WTC11 (cell line): ENCODE measurements around the gene ZFY. TPM values are rescaled to one million over a fixed set of nuclear protein-coding genes. Genes with fewer than 3 reads are reported as not detected.

Experiments used
- ATAC-seq: fragments of 200-7000 bp; cut with Tn5 transposase; 2 replicates; pipeline ENCODE4 v1.10.0; 2021; ENCODE audit warnings: mild to moderate bottlenecking, moderate library complexity
- CTCF ChIA-PET: fragments of 300-600 bp; sonication (Branson Sonifier 250); formaldehyde crosslinking; loops from one replicate; lab custom pipeline; 2021; ENCODE audit warnings: antibody characterized with exemption; lab: Charles Lee
- POLR2A ChIA-PET: fragments of 350-600 bp; sonication (Branson Sonifier 250); formaldehyde crosslinking; loops from one replicate; lab custom pipeline; 2021; ENCODE audit warnings: antibody characterized with exemption; lab: Charles Lee
- DNase-seq: peaks from one replicate; pipeline ENCODE4 v3.0.0; 2021; ENCODE audit warnings: low spot score
- H3K27ac Mint-ChIP-seq: 2 replicates; pipeline ENCODE4 v1.8.0; 2021; ENCODE audit warnings: mixed read lengths
- H3K27me3 Mint-ChIP-seq: 2 replicates; pipeline ENCODE4 v1.8.0; 2021; ENCODE audit warnings: low read depth, mild to moderate bottlenecking, moderate library complexity, mixed read lengths
- H3K36me3 Mint-ChIP-seq: 2 replicates; pipeline ENCODE4 v1.8.0; 2021; ENCODE audit warnings: mixed read lengths
- H3K4me1 Mint-ChIP-seq: 2 replicates; pipeline ENCODE4 v1.8.0; 2022; ENCODE audit warnings: mixed read lengths
- H3K4me3 Mint-ChIP-seq: 2 replicates; pipeline ENCODE4 v1.8.0; 2021; ENCODE audit warnings: mild to moderate bottlenecking, moderate library complexity, mixed read lengths
- H3K9me3 Mint-ChIP-seq: 2 replicates; pipeline ENCODE4 v1.8.0; 2021; ENCODE audit warnings: mixed read lengths
- ATF1 ChIP-seq: sonication (generic); formaldehyde crosslinking; IDR thresholded peaks from 2 replicates; pipeline ENCODE4 v1.8.1; 2023; ENCODE audit warnings: mild to moderate bottlenecking, moderate library complexity, missing genetic modification reagents
- EMX1 ChIP-seq: fragments of 250-450 bp; sonication (Bioruptor Pico); IDR thresholded peaks from 2 replicates; pipeline ENCODE4 v1.8.0; 2021; ENCODE audit warnings: mild to moderate bottlenecking
- GRHL2 ChIP-seq: fragments of 250-450 bp; sonication (Bioruptor Pico); IDR thresholded peaks from 2 replicates; pipeline ENCODE4 v1.8.0; 2022; ENCODE audit warnings: mild to moderate bottlenecking, moderate library complexity; ENCODE audit not compliant: insufficient replicate concordance, severe bottlenecking
- HMGA2 ChIP-seq: fragments of 250-450 bp; sonication (Bioruptor Pico); IDR thresholded peaks from 2 replicates; pipeline ENCODE4 v1.4.0; 2021; ENCODE audit warnings: mild to moderate bottlenecking, moderate library complexity
- KAT7 ChIP-seq: sonication (generic); formaldehyde crosslinking; IDR thresholded peaks from 2 replicates; pipeline ENCODE4 v1.8.1; 2023; ENCODE audit warnings: missing genetic modification reagents, mild to moderate bottlenecking, borderline replicate concordance
- MXD4 ChIP-seq: fragments of 250-450 bp; sonication (Bioruptor Pico); IDR thresholded peaks from 2 replicates; pipeline ENCODE4 v1.8.0; 2021; ENCODE audit warnings: mild to moderate bottlenecking, moderate library complexity, borderline replicate concordance
- PRRX2 ChIP-seq: fragments of 250-450 bp; sonication (Bioruptor Pico); IDR thresholded peaks from 2 replicates; pipeline ENCODE4 v1.8.0; 2021; ENCODE audit warnings: mild to moderate bottlenecking
- RORB ChIP-seq: fragments of 250-450 bp; sonication (Bioruptor Pico); IDR thresholded peaks from 2 replicates; pipeline ENCODE4 v1.9.0; 2021; ENCODE audit warnings: mild to moderate bottlenecking
- SMAD3 ChIP-seq: sonication (generic); formaldehyde crosslinking; IDR thresholded peaks from 2 replicates; pipeline ENCODE4 v1.8.0; 2022; ENCODE audit warnings: missing genetic modification reagents, mild to moderate bottlenecking, borderline replicate concordance
- SMAD4 ChIP-seq: sonication (generic); formaldehyde crosslinking; IDR thresholded peaks from 2 replicates; pipeline ENCODE4 v1.8.0; 2022; ENCODE audit warnings: mild to moderate bottlenecking, missing genetic modification reagents
- ZNF232 ChIP-seq: sonication (generic); formaldehyde crosslinking; IDR thresholded peaks from 2 replicates; pipeline ENCODE4 v1.8.0; 2022; ENCODE audit warnings: mild to moderate bottlenecking, missing genetic modification reagents
- ZNF396 ChIP-seq: fragments of 250-450 bp; sonication (Bioruptor Pico); IDR thresholded peaks from 2 replicates; pipeline ENCODE4 v1.8.0; 2021; ENCODE audit warnings: mild to moderate bottlenecking, moderate library complexity, borderline replicate concordance
- ZNF416 ChIP-seq: fragments of 250-450 bp; sonication (Bioruptor Pico); IDR thresholded peaks from 2 replicates; pipeline ENCODE4 v1.9.0; 2021; ENCODE audit warnings: mild to moderate bottlenecking, inconsistent platforms
- total RNA-seq: library from RNA; stranded (reverse); gene quantifications from 3 replicates; pipeline ENCODE4 v1.2.3, GENCODE V29; 2021
- TF ChIP-seq, protein P1 (sequence below): sonication (generic); formaldehyde crosslinking; IDR thresholded peaks from 2 replicates; pipeline ENCODE4 v1.8.1; 2022; ENCODE audit warnings: mild to moderate bottlenecking, moderate library complexity, missing genetic modification reagents
- TF ChIP-seq, protein P2 (sequence below): fragments of 200-600 bp; IDR thresholded peaks from 2 replicates; pipeline ENCODE4 v1.8.0; 2022; ENCODE audit warnings: antibody characterized with exemption
- TF ChIP-seq, protein P3 (sequence below): sonication (generic); formaldehyde crosslinking; IDR thresholded peaks from 2 replicates; pipeline ENCODE4 v1.8.0; 2023; ENCODE audit warnings: missing genetic modification reagents, mild to moderate bottlenecking, borderline replicate concordance
- TF ChIP-seq, protein P4 (sequence below): fragments of 250-450 bp; sonication (Bioruptor Pico); IDR thresholded peaks from 2 replicates; pipeline ENCODE4 v1.8.0; 2021; ENCODE audit warnings: mild to moderate bottlenecking
- TF ChIP-seq, protein P5 (sequence below): sonication (generic); formaldehyde crosslinking; IDR thresholded peaks from 2 replicates; pipeline ENCODE4 v1.8.0; 2022; ENCODE audit warnings: missing genetic modification reagents
- TF ChIP-seq, protein P6 (sequence below): sonication (generic); formaldehyde crosslinking; IDR thresholded peaks from 2 replicates; pipeline ENCODE4 v1.8.0; 2023; ENCODE audit warnings: missing genetic modification reagents
- TF ChIP-seq, protein P7 (sequence below): sonication (generic); formaldehyde crosslinking; IDR thresholded peaks from 2 replicates; pipeline ENCODE4 v1.8.1; 2023; ENCODE audit warnings: mild to moderate bottlenecking, missing genetic modification reagents
- TF ChIP-seq, protein P8 (sequence below): sonication (generic); formaldehyde crosslinking; IDR thresholded peaks from 2 replicates; pipeline ENCODE4 v1.8.0; 2022; ENCODE audit warnings: mild to moderate bottlenecking, missing genetic modification reagents

ZFY gene
- total RNA-seq, 1 experiment from 2014 or later, result 6.0 TPM

DNA sequence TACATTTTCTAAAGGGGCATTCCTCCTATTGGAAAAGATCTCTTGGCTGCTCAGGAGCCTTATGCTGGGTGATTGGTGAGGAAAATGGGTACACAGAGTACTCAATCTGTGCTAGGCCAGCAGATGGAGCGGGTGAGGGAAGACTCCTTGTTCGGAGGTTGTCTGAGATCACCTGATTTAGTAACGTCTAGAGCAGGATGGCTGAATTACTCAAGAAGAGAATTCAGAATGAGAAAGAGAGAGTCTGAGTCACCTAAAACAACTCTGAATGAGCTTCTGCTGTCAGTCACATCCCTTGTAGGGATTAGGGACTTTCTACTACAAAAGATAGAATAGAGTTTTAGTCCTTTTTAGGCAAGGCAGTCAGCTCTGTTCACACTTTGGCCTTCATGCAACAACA, 47.2 kb upstream of the ZFY start:
- Mint-ChIP-seq H3K4me1 (peaks cover 12% of the 10 kb centered on the region), H3K36me3 (peaks cover 9% of the 10 kb centered on the region), H3K27ac (no peak overlapping the region), H3K9me3 (peaks cover 10% of the 10 kb centered on the region), H3K27me3 (peaks cover 2% of the 10 kb centered on the region; the same call in 1 of the 2 replicates), H3K4me3 (no peak overlapping the region)
- ChIA-PET POLR2A (no interaction called here), CTCF (interaction anchor here (1.4 kb wide), 1 partner anchor 88 kb away, joined by 3 read pairs; no protein-coding TSS in a partner anchor)
- no peak for DNase-seq
- TF ChIP-seq KAT7 (CRISPR knock-in tag) (no peak), EMX1 (CRISPR knock-in tag) (no peak)
- TF ChIP-seq, protein P1, sequence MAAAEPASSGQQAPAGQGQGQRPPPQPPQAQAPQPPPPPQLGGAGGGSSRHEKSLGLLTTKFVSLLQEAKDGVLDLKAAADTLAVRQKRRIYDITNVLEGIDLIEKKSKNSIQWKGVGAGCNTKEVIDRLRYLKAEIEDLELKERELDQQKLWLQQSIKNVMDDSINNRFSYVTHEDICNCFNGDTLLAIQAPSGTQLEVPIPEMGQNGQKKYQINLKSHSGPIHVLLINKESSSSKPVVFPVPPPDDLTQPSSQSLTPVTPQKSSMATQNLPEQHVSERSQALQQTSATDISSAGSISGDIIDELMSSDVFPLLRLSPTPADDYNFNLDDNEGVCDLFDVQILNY (CRISPR knock-in tag), result no peak
- TF ChIP-seq, protein P2, sequence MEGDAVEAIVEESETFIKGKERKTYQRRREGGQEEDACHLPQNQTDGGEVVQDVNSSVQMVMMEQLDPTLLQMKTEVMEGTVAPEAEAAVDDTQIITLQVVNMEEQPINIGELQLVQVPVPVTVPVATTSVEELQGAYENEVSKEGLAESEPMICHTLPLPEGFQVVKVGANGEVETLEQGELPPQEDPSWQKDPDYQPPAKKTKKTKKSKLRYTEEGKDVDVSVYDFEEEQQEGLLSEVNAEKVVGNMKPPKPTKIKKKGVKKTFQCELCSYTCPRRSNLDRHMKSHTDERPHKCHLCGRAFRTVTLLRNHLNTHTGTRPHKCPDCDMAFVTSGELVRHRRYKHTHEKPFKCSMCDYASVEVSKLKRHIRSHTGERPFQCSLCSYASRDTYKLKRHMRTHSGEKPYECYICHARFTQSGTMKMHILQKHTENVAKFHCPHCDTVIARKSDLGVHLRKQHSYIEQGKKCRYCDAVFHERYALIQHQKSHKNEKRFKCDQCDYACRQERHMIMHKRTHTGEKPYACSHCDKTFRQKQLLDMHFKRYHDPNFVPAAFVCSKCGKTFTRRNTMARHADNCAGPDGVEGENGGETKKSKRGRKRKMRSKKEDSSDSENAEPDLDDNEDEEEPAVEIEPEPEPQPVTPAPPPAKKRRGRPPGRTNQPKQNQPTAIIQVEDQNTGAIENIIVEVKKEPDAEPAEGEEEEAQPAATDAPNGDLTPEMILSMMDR, result no peak
- TF ChIP-seq, protein P3, sequence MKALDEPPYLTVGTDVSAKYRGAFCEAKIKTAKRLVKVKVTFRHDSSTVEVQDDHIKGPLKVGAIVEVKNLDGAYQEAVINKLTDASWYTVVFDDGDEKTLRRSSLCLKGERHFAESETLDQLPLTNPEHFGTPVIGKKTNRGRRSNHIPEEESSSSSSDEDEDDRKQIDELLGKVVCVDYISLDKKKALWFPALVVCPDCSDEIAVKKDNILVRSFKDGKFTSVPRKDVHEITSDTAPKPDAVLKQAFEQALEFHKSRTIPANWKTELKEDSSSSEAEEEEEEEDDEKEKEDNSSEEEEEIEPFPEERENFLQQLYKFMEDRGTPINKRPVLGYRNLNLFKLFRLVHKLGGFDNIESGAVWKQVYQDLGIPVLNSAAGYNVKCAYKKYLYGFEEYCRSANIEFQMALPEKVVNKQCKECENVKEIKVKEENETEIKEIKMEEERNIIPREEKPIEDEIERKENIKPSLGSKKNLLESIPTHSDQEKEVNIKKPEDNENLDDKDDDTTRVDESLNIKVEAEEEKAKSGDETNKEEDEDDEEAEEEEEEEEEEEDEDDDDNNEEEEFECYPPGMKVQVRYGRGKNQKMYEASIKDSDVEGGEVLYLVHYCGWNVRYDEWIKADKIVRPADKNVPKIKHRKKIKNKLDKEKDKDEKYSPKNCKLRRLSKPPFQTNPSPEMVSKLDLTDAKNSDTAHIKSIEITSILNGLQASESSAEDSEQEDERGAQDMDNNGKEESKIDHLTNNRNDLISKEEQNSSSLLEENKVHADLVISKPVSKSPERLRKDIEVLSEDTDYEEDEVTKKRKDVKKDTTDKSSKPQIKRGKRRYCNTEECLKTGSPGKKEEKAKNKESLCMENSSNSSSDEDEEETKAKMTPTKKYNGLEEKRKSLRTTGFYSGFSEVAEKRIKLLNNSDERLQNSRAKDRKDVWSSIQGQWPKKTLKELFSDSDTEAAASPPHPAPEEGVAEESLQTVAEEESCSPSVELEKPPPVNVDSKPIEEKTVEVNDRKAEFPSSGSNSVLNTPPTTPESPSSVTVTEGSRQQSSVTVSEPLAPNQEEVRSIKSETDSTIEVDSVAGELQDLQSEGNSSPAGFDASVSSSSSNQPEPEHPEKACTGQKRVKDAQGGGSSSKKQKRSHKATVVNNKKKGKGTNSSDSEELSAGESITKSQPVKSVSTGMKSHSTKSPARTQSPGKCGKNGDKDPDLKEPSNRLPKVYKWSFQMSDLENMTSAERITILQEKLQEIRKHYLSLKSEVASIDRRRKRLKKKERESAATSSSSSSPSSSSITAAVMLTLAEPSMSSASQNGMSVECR, result no peak
- TF ChIP-seq, protein P4, sequence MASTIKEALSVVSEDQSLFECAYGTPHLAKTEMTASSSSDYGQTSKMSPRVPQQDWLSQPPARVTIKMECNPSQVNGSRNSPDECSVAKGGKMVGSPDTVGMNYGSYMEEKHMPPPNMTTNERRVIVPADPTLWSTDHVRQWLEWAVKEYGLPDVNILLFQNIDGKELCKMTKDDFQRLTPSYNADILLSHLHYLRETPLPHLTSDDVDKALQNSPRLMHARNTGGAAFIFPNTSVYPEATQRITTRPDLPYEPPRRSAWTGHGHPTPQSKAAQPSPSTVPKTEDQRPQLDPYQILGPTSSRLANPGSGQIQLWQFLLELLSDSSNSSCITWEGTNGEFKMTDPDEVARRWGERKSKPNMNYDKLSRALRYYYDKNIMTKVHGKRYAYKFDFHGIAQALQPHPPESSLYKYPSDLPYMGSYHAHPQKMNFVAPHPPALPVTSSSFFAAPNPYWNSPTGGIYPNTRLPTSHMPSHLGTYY (CRISPR knock-in tag), result no peak
- ATAC-seq, result 0 out of 2 replicates have a peak, but pooled peaks have one; percentile 16

DNA sequence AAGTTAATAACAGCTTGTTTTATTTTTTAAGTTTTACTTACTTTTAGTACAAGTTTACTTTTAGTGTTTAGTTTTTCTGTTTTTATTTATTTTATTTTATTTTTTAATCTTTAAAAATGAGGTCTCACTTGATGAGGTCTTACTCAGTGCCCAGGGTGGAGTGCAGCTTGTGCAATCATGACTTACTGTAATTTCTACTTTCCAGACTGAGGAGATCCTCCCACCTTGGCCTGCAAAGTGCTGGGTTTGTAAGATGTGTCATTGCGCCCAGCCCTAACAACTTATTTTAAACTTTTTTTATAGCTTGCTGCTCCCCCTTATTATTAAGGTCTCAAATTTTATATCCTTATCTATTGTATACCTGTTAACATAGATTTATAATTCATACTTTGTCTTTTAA, 41.7 kb upstream of the ZFY start:
- CTCF ChIA-PET, result no interaction called here

More for the DNA sequence above, 41.7 kb upstream of the ZFY start:
- H3K9me3 Mint-ChIP-seq, result no peaks in the 10 kb centered on the region
- DNase-seq (no peak), ATAC-seq (no peak)
- TF ChIP-seq, protein P5, sequence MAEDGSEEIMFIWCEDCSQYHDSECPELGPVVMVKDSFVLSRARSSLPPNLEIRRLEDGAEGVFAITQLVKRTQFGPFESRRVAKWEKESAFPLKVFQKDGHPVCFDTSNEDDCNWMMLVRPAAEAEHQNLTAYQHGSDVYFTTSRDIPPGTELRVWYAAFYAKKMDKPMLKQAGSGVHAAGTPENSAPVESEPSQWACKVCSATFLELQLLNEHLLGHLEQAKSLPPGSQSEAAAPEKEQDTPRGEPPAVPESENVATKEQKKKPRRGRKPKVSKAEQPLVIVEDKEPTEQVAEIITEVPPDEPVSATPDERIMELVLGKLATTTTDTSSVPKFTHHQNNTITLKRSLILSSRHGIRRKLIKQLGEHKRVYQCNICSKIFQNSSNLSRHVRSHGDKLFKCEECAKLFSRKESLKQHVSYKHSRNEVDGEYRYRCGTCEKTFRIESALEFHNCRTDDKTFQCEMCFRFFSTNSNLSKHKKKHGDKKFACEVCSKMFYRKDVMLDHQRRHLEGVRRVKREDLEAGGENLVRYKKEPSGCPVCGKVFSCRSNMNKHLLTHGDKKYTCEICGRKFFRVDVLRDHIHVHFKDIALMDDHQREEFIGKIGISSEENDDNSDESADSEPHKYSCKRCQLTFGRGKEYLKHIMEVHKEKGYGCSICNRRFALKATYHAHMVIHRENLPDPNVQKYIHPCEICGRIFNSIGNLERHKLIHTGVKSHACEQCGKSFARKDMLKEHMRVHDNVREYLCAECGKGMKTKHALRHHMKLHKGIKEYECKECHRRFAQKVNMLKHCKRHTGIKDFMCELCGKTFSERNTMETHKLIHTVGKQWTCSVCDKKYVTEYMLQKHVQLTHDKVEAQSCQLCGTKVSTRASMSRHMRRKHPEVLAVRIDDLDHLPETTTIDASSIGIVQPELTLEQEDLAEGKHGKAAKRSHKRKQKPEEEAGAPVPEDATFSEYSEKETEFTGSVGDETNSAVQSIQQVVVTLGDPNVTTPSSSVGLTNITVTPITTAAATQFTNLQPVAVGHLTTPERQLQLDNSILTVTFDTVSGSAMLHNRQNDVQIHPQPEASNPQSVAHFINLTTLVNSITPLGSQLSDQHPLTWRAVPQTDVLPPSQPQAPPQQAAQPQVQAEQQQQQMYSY (CRISPR knock-in tag), result no peak
- no peak for TF ChIP-seq ZNF416 (CRISPR knock-in tag)
- no peak for TF ChIP-seq ZNF232 (CRISPR knock-in tag)
- TF ChIP-seq, protein P6, sequence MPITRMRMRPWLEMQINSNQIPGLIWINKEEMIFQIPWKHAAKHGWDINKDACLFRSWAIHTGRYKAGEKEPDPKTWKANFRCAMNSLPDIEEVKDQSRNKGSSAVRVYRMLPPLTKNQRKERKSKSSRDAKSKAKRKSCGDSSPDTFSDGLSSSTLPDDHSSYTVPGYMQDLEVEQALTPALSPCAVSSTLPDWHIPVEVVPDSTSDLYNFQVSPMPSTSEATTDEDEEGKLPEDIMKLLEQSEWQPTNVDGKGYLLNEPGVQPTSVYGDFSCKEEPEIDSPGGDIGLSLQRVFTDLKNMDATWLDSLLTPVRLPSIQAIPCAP (CRISPR knock-in tag), result no peak
- no peak for TF ChIP-seq ZNF396 (CRISPR knock-in tag)
- TF ChIP-seq HMGA2 (CRISPR knock-in tag), result no peak
- no peak for TF ChIP-seq SMAD3 (CRISPR knock-in tag)
- no peak for TF ChIP-seq SMAD4 (CRISPR knock-in tag)
- no peak for TF ChIP-seq ATF1 (CRISPR knock-in tag)
- TF ChIP-seq MXD4, result no peak
- no peak for TF ChIP-seq EMX1 (CRISPR knock-in tag)
- TF ChIP-seq, protein P7, sequence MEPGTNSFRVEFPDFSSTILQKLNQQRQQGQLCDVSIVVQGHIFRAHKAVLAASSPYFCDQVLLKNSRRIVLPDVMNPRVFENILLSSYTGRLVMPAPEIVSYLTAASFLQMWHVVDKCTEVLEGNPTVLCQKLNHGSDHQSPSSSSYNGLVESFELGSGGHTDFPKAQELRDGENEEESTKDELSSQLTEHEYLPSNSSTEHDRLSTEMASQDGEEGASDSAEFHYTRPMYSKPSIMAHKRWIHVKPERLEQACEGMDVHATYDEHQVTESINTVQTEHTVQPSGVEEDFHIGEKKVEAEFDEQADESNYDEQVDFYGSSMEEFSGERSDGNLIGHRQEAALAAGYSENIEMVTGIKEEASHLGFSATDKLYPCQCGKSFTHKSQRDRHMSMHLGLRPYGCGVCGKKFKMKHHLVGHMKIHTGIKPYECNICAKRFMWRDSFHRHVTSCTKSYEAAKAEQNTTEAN (CRISPR knock-in tag), result no peak
- no peak for TF ChIP-seq PRRX2
- no peak for TF ChIP-seq GRHL2
- TF ChIP-seq RORB, result no peak
- TF ChIP-seq, protein P8, sequence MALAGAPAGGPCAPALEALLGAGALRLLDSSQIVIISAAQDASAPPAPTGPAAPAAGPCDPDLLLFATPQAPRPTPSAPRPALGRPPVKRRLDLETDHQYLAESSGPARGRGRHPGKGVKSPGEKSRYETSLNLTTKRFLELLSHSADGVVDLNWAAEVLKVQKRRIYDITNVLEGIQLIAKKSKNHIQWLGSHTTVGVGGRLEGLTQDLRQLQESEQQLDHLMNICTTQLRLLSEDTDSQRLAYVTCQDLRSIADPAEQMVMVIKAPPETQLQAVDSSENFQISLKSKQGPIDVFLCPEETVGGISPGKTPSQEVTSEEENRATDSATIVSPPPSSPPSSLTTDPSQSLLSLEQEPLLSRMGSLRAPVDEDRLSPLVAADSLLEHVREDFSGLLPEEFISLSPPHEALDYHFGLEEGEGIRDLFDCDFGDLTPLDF, result no peak
- no peaks in the 10 kb centered on the region for H3K27me3 Mint-ChIP-seq
- H3K36me3 Mint-ChIP-seq, result no peaks in the 10 kb centered on the region
- peaks cover 7% of the 10 kb centered on the region; the same call in 1 of the 2 replicates for H3K4me1 Mint-ChIP-seq
- POLR2A ChIA-PET, result no interaction called here
- no peak overlapping the region for H3K4me3 Mint-ChIP-seq
- no peak overlapping the region for H3K27ac Mint-ChIP-seq
